Neural progenitor cell (in vitro differentiated cells): ENCODE data around the gene MACROD2. TPM values are rescaled to one million over a fixed set of nuclear protein-coding genes. Genes with fewer than 3 reads are reported as not detected.

Experiments
- DNase-seq: peaks from one replicate; pipeline ENCODE4 v3.0.0-alpha.2; 2016; ENCODE audit warnings: low spot score
- H2AFZ ChIP-seq: fragments of 200-600 bp; sonication (generic); replicated peaks from 2 replicates; pipeline ENCODE4 v1.6.1; 2016; ENCODE audit warnings: antibody characterized with exemption
- H3F3A ChIP-seq: fragments of 200-600 bp; sonication (generic); 2 replicates; pipeline ENCODE4 v1.6.1; 2016; ENCODE audit warnings: antibody characterized with exemption, low read depth
- H3K27ac ChIP-seq: fragments of 200-600 bp; sonication (generic); 2 replicates; pipeline ENCODE4 v1.5.1; 2016; ENCODE audit warnings: mild to moderate bottlenecking
- H3K27me3 ChIP-seq: fragments of 200-600 bp; sonication (generic); 2 replicates; pipeline ENCODE4 v1.6.1; 2016; ENCODE audit warnings: mild to moderate bottlenecking, moderate library complexity
- H3K36me3 ChIP-seq: fragments of 200-600 bp; sonication (generic); 2 replicates; pipeline ENCODE4 v1.5.1; 2016
- H3K4me1 ChIP-seq: fragments of 200-600 bp; sonication (generic); 2 replicates; pipeline ENCODE4 v1.6.1; 2016; ENCODE audit warnings: mixed run types
- H3K4me2 ChIP-seq: fragments of 200-600 bp; sonication (generic); 2 replicates; pipeline ENCODE4 v1.6.1; 2016
- H3K4me3 ChIP-seq: fragments of 200-600 bp; sonication (generic); 2 replicates; pipeline ENCODE4 v1.5.1; 2016
- H3K79me2 ChIP-seq: fragments of 200-600 bp; sonication (generic); 2 replicates; pipeline ENCODE4 v1.6.1; 2016; ENCODE audit warnings: low read depth
- H3K9ac ChIP-seq: fragments of 200-600 bp; sonication (generic); 2 replicates; pipeline ENCODE4 v1.6.1; 2016
- H3K9me3 ChIP-seq: fragments of 200-600 bp; sonication (generic); 2 replicates; pipeline ENCODE4 v1.5.1; 2016; ENCODE audit warnings: low read depth
- H4K20me1 ChIP-seq: fragments of 200-600 bp; sonication (generic); 2 replicates; pipeline ENCODE4 v1.6.1; 2016; ENCODE audit warnings: low read depth
- H3K27ac Mint-ChIP-seq: 3 replicates; pipeline ENCODE4 v1.8.0; 2021; ENCODE audit warnings: mixed read lengths
- H3K27me3 Mint-ChIP-seq: 2 replicates; pipeline ENCODE4 v1.8.0; 2022; ENCODE audit warnings: low read depth, mild to moderate bottlenecking, inconsistent platforms, moderate library complexity, mixed read lengths; ENCODE audit not compliant: insufficient read depth
- H3K36me3 Mint-ChIP-seq: 3 replicates; pipeline ENCODE4 v1.8.0; 2021; ENCODE audit warnings: mixed read lengths
- H3K4me1 Mint-ChIP-seq: 3 replicates; pipeline ENCODE4 v1.8.0; 2021; ENCODE audit warnings: mixed read lengths
- H3K4me3 Mint-ChIP-seq: 3 replicates; pipeline ENCODE4 v1.8.0; 2021; ENCODE audit warnings: mild to moderate bottlenecking, moderate library complexity, mixed read lengths
- H3K9me3 Mint-ChIP-seq: 3 replicates; pipeline ENCODE4 v1.8.0; 2020; ENCODE audit warnings: mixed read lengths
- CTCF ChIP-seq: fragments of 200-600 bp; sonication (generic); IDR thresholded peaks from 2 replicates; pipeline ENCODE4 v1.5.1; 2017; ENCODE audit warnings: antibody characterized with exemption, mild to moderate bottlenecking
- EZH2 ChIP-seq: fragments of 200-600 bp; sonication (generic); IDR thresholded peaks from 2 replicates; pipeline ENCODE4 v1.6.1; 2017; ENCODE audit warnings: antibody characterized with exemption, mild to moderate bottlenecking, moderate library complexity
- EZH2phosphoT487 ChIP-seq: fragments of 200-600 bp; sonication (generic); IDR thresholded peaks from 2 replicates; pipeline ENCODE4 v1.6.1; 2017; ENCODE audit warnings: antibody characterized with exemption
- total RNA-seq: library from RNA; depleted of rRNA; stranded (reverse); fragments of >200 nt; gene quantifications from 2 replicates; pipeline ENCODE4 v1.2.3, GENCODE V29; 2015; ENCODE audit warnings: low replicate concordance

MACROD2 gene
- total RNA-seq, 1 donor from 2014 or later, result 11.9 TPM

- no peaks in the 10 kb centered on the region for H3K27me3 Mint-ChIP-seq
- Histone ChIP-seq H4K20me1 (no peaks in the 10 kb centered on the region), H3K4me2 (no peak overlapping the region), H3K4me3 (no peak overlapping the region), H3K27me3 (no peaks in the 10 kb centered on the region), H3K9me3 (no peaks in the 10 kb centered on the region), H3F3A (no peaks in the 10 kb centered on the region), H3K9ac (no peak overlapping the region), H3K36me3 (no peaks in the 10 kb centered on the region), H3K4me1 (no peaks in the 10 kb centered on the region), H3K79me2 (no peaks in the 10 kb centered on the region), H2AFZ (no peak overlapping the region), H3K27ac (no peak overlapping the region)
- H3K4me1 Mint-ChIP-seq, result peaks cover 5% of the 10 kb centered on the region
- TF ChIP-seq EZH2 (no peak), CTCF (no peak), EZH2phosphoT487 (no peak)
- H3K27ac Mint-ChIP-seq, result no peak overlapping the region
- no peak for DNase-seq
- H3K4me3 Mint-ChIP-seq, result no peak overlapping the region
- peaks cover 14% of the 10 kb centered on the region for H3K9me3 Mint-ChIP-seq
- H3K36me3 Mint-ChIP-seq, result peaks cover 1% of the 10 kb centered on the region
Observed at GRCh38 chr20:15204234-15204633, 1208.9 kb downstream of the MACROD2 start.

GRCh38 chr20:15205028-15205427 is 1209.7 kb downstream of the MACROD2 start:
- Histone ChIP-seq H3K9ac (no peak overlapping the region), H3K4me1 (no peaks in the 10 kb centered on the region), H3F3A (no peaks in the 10 kb centered on the region), H3K36me3 (no peaks in the 10 kb centered on the region), H4K20me1 (no peaks in the 10 kb centered on the region), H3K9me3 (no peaks in the 10 kb centered on the region), H3K4me2 (no peak overlapping the region), H3K27me3 (no peaks in the 10 kb centered on the region), H3K27ac (no peak overlapping the region), H2AFZ (no peak overlapping the region), H3K4me3 (no peak overlapping the region), H3K79me2 (no peaks in the 10 kb centered on the region)
- no peak overlapping the region for H3K27ac Mint-ChIP-seq
- no peak for DNase-seq
- TF ChIP-seq EZH2 (no peak), EZH2phosphoT487 (no peak), CTCF (no peak)
- H3K4me3 Mint-ChIP-seq, result no peak overlapping the region
- H3K36me3 Mint-ChIP-seq, result peaks cover 1% of the 10 kb centered on the region
- H3K4me1 Mint-ChIP-seq, result peaks cover 5% of the 10 kb centered on the region
- H3K9me3 Mint-ChIP-seq, result peaks cover 14% of the 10 kb centered on the region
- no peaks in the 10 kb centered on the region for H3K27me3 Mint-ChIP-seq

- peaks cover 5% of the 10 kb centered on the region for H3K4me1 Mint-ChIP-seq
- no peaks in the 10 kb centered on the region for H3K36me3 ChIP-seq
Observed at GRCh38 chr20:15205719-15206118, 1210.4 kb downstream of the MACROD2 start.

More at GRCh38 chr20:15205719-15206118, 1210.4 kb downstream of the MACROD2 start:
- Histone ChIP-seq H3K27ac (no peak overlapping the region), H3F3A (no peaks in the 10 kb centered on the region), H3K79me2 (no peaks in the 10 kb centered on the region), H3K9ac (no peak overlapping the region), H3K27me3 (no peaks in the 10 kb centered on the region), H3K4me3 (no peak overlapping the region), H2AFZ (no peak overlapping the region), H3K4me1 (no peaks in the 10 kb centered on the region), H3K4me2 (no peak overlapping the region), H3K9me3 (no peaks in the 10 kb centered on the region), H4K20me1 (no peaks in the 10 kb centered on the region)
- H3K27ac Mint-ChIP-seq, result no peak overlapping the region
- no peak for DNase-seq
- no peak for TF ChIP-seq EZH2phosphoT487
- TF ChIP-seq EZH2, result no peak
- TF ChIP-seq CTCF, result no peak
- H3K9me3 Mint-ChIP-seq, result peaks cover 14% of the 10 kb centered on the region
- H3K27me3 Mint-ChIP-seq, result no peaks in the 10 kb centered on the region
- peaks cover 1% of the 10 kb centered on the region for H3K36me3 Mint-ChIP-seq
- no peak overlapping the region for H3K4me3 Mint-ChIP-seq
